Calu3 (cell line): ENCODE results near the gene GNB2. TPM values are rescaled to one million over a fixed set of nuclear protein-coding genes. Genes with fewer than 3 reads are reported as not detected.

Experiments used
- BruUV-seq: library from RNA; stranded (reverse); fragments of 400-500 nt; replicated peaks from 2 replicates; lab custom pipeline; 2021; lab: Mats Ljungman, UMichigan
- CTCF ChIA-PET: fragments of 300-600 bp; sonication (Branson Sonifier 250); formaldehyde crosslinking; loops from one replicate; lab custom pipeline; 2022; ENCODE audit warnings: antibody characterized with exemption; lab: Charles Lee
- DNase-seq: peaks from one replicate; pipeline ENCODE4 v3.0.0; 2022
- H3K27ac Mint-ChIP-seq: one replicate; pipeline ENCODE4 v1.8.0; 2022; ENCODE audit warnings: mixed read lengths; ENCODE audit not compliant: unreplicated experiment
- H3K27me3 Mint-ChIP-seq: one replicate; pipeline ENCODE4 v1.8.0; 2022; ENCODE audit warnings: mixed read lengths; ENCODE audit not compliant: unreplicated experiment
- H3K36me3 Mint-ChIP-seq: one replicate; pipeline ENCODE4 v1.8.0; 2022; ENCODE audit warnings: mild to moderate bottlenecking, moderate library complexity, mixed read lengths; ENCODE audit not compliant: insufficient read depth, unreplicated experiment
- H3K4me1 Mint-ChIP-seq: one replicate; pipeline ENCODE4 v1.8.0; 2022; ENCODE audit warnings: mild to moderate bottlenecking, low read depth, mixed read lengths; ENCODE audit not compliant: unreplicated experiment
- H3K4me3 Mint-ChIP-seq: one replicate; pipeline ENCODE4 v1.8.0; 2022; ENCODE audit warnings: mild to moderate bottlenecking, low read depth, moderate library complexity, mixed read lengths; ENCODE audit not compliant: unreplicated experiment
- H3K9me3 Mint-ChIP-seq: one replicate; pipeline ENCODE4 v1.8.0; 2022; ENCODE audit warnings: low read depth, mixed read lengths; ENCODE audit not compliant: unreplicated experiment
- intact Hi-C: fragments of 100-400 bp; cut with micrococcal nuclease; formaldehyde crosslinking; loops from one replicate; pipeline ENCODE4 v1.10.0; 2022; ENCODE audit not compliant: unreplicated experiment
- total RNA-seq: library from RNA; stranded (reverse); gene quantifications from 2 replicates; pipeline ENCODE4 v1.2.3, GENCODE V29; 2022
- TF ChIP-seq, protein P1 (sequence below): fragments of 200-600 bp; IDR thresholded peaks from one replicate; pipeline ENCODE4 v1.8.0; 2022; ENCODE audit warnings: antibody characterized with exemption; ENCODE audit not compliant: unreplicated experiment

GNB2 gene
- total RNA-seq, 1 experiment from 2014 or later = 134 TPM

GRCh38 chr7:100677308-100678267 lies 4.0 kb downstream of the GNB2 start:
- H3K4me3 Mint-ChIP-seq = no peak overlapping the region
- TF ChIP-seq, protein P1, sequence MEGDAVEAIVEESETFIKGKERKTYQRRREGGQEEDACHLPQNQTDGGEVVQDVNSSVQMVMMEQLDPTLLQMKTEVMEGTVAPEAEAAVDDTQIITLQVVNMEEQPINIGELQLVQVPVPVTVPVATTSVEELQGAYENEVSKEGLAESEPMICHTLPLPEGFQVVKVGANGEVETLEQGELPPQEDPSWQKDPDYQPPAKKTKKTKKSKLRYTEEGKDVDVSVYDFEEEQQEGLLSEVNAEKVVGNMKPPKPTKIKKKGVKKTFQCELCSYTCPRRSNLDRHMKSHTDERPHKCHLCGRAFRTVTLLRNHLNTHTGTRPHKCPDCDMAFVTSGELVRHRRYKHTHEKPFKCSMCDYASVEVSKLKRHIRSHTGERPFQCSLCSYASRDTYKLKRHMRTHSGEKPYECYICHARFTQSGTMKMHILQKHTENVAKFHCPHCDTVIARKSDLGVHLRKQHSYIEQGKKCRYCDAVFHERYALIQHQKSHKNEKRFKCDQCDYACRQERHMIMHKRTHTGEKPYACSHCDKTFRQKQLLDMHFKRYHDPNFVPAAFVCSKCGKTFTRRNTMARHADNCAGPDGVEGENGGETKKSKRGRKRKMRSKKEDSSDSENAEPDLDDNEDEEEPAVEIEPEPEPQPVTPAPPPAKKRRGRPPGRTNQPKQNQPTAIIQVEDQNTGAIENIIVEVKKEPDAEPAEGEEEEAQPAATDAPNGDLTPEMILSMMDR = no peak
- peak overlapping the region; percentile 50 for H3K27ac Mint-ChIP-seq
- CTCF ChIA-PET = interaction anchor here (0.6 kb wide), 2 partner anchors 179 to 328 kb away, joined by 3 to 4 read pairs; no protein-coding TSS in a partner anchor
- H3K27me3 Mint-ChIP-seq = no peaks in the 10 kb centered on the region
- H3K9me3 Mint-ChIP-seq = no peaks in the 10 kb centered on the region
- H3K4me1 Mint-ChIP-seq = no peaks in the 10 kb centered on the region
- peaks cover 74% of the 10 kb centered on the region for H3K36me3 Mint-ChIP-seq
- intact Hi-C loops = no loop called here
- DNase-seq = no peak
- BruUV-seq = no TSS peak

DNA sequence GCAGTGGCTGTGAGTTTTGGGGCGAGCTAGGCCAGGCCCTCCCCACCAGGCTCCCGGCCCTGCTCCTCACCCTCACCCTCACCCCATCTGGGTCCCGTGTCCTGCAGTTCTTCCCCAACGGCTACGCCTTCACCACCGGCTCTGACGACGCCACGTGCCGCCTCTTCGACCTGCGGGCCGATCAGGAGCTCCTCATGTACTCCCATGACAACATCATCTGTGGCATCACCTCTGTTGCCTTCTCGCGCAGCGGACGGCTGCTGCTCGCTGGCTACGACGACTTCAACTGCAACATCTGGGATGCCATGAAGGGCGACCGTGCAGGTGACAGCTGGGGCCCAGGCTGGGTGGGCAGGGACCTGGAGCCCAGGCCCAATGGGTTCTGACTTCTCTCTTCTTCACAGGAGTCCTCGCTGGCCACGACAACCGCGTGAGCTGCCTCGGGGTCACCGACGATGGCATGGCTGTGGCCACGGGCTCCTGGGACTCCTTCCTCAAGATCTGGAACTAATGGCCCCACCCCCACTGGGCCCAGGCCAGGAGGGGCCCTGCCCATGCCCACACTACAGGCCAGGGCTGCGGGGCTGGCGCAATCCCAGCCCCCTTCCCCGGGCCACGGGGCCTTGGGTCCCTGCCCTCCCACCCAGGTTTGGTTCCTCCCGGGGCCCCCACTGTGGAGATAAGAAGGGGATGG lies 4.9 kb downstream of the GNB2 start:
- Mint-ChIP-seq H3K4me1 (no peaks in the 10 kb centered on the region), H3K27me3 (no peaks in the 10 kb centered on the region), H3K9me3 (no peaks in the 10 kb centered on the region), H3K27ac (peak overlapping the region; percentile 50), H3K36me3 (peaks cover 76% of the 10 kb centered on the region), H3K4me3 (no peak overlapping the region)
- CTCF ChIA-PET = no interaction called here
- intact Hi-C loops = no loop called here
- TF ChIP-seq, protein P1 = no peak
- no peak for DNase-seq
- BruUV-seq = TSS peak; percentile 50

DNA sequence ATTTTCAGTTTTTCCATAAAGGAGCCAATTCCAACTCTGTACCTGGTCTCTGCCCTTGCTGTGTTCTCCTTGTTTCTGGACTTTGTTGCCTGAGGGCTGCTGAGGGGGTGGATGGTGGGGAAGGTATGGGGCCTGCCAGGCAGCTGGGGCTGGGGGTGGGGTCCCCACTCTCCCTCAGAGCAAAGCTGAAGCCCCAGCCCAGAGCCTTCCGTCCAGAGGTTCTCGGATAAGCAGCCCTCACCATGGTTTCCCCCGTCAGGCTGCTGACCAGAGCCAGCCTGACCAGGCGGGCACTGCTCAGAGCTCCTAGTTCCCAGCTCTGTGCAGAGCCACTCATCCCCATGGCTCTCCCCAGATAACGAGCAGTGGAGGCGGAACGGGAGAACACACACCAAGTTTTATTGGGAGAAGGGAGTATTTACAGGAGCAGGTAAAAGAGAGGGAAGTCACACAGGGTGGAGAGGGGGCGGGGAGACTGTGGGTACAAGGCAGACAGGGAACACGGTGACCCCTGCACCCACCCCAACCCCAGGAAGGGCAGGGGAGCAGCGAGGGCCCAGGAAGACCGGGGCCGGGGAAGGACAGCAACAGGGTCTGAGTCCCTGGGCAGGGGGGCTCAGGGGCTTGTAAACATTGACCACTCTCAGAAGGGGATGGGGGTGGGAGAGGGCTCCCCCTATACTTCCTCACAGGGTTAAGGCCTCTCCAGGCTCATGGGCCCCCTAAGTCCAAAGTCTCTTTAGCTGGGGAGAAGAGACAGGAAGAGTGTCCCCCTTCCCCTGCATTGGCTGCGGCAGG lies 5.8 kb downstream of the GNB2 start:
- no peak overlapping the region for H3K4me3 Mint-ChIP-seq
- intact Hi-C loops = no loop called here
- TF ChIP-seq, protein P1 = no peak
- no peak for DNase-seq
- H3K27ac Mint-ChIP-seq = no peak overlapping the region
- H3K9me3 Mint-ChIP-seq = no peaks in the 10 kb centered on the region
- CTCF ChIA-PET = interaction anchor here (0.7 kb wide), 1 partner anchor 154 kb away, joined by 4 read pairs; no protein-coding TSS in a partner anchor
- no TSS peak for BruUV-seq
- no peaks in the 10 kb centered on the region for H3K4me1 Mint-ChIP-seq
- H3K36me3 Mint-ChIP-seq = peaks cover 68% of the 10 kb centered on the region
- no peaks in the 10 kb centered on the region for H3K27me3 Mint-ChIP-seq
